T follicular helper cell (primary cell): ENCODE results near the gene SYNJ2.
"Not testable (repeated sequence)": the region's sequence is repeated elsewhere in the genome, so short reads cannot be mapped to it uniquely, and the experiment has no call there.

Source experiments
- DNase-seq: peaks from one replicate; pipeline ENCODE4 v3.0.0-alpha.2; 2020; ENCODE audit warnings: low read depth

Gene SYNJ2

DNA sequence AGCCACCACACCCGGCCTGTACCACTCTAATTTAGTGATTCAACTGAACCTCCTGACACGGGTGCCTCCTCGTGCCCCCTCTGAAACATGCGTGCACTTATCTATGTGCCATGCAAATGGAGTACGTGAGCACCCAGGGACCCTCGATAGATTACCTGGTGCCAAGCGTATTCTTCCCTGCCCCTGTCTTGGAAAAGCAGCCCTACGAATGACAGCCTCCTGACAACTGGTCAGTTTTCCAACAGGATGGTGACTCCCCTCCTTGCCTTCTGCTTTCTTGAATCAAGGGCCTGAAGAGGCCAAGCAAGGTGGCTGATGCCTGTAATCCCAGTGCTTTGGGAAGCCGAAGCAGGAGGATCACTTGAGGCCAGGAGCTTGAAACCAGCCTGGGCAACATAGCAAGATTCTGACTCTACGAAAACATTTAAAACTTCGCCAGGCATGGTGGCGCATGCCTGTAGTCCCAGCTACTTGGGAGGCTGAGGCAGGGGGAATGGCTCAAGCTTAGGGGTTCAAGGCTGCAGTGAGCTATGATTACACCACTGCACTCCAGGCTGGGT is 25.4 kb upstream of the SYNJ2 start:
- no peak for DNase-seq

DNA sequence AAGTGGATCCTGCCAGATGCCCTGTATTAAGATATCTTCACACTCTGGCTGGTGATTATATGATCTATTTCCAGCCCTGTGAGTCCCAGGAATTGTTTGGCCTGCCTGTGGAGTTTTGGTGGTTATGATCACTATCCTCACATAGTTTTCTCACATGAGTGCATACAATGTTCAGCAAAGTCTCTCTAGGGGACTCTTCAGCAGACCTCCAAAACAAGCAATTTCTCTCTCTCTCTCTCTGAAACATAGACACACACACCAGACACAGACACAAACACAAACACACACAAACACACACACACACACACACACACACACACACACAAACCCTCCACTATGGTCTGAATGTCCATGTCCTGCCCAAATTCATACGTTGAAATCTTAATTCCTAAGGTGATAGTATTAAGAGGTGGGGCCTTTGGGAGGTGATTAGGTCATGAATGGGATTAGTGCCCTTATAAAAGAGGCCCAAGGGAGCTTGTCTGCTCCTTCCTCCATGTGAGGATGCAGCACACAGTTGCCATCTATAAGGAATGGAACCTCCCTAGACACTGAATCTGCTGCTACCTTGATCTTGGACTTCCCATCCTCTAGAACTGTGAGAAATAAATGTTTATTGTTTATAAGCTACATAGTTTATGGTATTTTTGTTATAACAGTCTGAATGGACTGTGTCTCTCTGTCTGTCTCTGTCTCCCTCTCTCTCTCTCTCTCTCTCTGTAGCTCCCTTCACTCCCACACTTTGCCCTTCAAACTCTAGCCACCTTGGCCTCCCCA is 22.0 kb upstream of the SYNJ2 start:
- no peak for DNase-seq

DNA sequence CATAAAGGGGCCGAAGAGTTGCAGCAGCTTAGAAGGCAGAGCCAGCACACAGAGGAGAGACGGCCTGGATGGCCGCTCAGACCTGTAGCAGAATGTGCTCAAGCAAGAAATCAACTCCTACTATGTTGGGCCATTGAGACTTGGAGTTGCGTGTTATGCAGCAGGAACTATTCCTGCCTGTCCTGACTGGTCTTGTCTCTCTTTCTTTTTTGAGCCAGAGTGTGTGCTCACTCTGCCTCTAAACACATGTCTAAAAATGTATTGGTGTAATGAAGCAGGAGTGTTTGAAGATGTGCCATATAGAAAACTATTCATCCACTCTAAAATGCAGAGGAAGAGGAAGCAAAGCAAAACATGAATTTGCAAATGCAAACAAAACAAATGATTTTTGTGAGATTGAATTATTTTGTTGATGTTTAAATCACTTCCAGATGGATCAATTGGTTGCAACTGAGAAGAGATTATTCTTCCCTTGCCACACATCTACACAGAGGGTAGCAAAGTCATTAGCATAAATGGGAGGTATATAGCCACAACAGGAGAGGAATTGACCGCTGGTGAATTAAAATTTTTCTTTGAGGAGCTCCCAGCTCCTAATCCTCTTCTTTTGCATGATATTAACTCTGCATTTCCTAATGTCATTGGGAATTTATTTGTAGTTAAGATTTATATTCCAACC is 20.4 kb upstream of the SYNJ2 start:
- no peak for DNase-seq

DNA sequence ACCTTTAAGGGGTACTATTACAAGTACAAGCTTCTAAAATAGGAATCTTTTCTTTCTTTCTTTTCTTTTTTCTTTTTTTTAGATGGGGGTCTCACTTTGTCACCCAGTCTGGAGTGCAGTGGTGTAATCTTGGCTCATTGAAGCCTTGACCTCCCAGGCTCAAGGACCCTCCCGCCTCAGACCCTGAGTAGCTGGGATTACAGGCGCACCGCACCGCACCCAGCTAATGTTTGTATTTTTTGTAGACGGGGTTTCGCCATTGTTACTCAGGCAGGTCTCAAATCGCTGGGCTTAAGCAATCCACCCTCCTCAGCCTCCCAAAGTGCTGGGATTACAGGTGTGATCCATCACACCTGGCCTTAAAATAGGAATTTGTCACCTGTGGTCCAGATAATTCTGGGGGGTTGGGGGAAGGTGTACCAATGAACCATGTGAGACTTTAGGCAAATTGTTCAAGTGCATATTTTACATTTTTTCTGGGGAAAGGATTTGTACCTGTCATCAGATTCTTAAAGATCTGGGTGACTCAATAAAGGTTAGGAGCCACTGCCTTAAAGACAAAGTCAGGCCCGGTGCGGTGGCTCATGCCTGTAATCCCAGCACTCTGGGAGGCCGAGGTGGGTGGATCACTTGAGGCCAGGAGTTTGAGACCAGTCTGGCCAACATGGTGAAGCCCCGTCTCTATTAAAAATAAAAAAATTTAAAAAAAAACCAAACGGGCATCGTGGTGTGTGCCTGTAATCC is 19.7 kb upstream of the SYNJ2 start:
- no peak for DNase-seq

DNA sequence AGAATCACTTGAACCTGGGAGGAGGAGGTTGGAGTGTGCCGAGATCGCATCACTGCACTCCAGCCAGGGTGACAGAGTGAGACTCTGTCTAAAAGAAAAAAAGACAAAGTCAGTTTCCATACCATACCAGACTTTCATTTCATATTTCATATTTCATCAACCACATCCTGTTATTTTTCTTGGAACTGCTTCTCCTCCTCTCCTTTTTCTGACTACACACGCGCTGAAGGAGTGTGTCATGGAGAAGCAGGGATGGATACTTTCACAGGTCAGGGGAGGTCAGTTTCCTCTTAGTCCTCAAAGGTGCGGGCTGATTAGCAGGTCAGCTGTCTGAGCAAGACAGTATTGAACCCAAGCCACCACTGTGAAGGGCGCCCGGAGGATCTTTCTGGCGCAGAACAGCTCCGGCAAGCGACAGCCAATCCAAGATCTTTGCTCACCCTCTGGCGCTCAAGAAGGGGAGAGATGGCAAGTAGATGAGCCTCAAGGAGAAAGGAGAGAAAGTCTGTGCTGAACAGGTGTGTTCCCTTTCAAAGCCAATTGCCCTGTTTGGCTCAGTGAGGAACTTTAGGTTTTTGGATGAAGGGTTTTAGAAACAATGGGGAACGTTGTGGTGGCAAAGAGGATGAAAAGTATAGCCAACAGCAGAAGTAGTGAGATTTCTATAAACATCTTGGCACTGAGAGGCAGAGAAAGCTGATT is 18.9 kb upstream of the SYNJ2 start:
- DNase-seq: no peak

DNA sequence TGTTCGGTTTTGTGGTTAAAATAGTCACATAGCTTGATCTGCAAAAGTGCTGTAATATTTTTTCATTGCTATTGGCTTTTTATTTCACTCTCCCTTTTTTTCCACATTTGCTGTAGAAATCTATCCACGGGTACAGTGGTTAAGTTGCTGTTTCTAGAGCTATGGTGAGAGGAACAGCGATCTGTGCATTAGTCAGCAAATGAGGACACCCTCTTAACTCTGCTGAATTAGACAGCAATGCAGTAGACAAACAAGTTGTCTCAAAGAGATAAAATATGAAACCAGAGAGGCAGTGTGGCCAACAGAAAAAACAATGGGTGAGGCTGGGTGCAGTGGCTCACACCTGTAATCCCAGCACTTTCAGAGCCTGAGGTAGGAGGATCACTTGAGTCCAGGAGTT is 17.6 kb upstream of the SYNJ2 start:
- DNase-seq: no peak

DNA sequence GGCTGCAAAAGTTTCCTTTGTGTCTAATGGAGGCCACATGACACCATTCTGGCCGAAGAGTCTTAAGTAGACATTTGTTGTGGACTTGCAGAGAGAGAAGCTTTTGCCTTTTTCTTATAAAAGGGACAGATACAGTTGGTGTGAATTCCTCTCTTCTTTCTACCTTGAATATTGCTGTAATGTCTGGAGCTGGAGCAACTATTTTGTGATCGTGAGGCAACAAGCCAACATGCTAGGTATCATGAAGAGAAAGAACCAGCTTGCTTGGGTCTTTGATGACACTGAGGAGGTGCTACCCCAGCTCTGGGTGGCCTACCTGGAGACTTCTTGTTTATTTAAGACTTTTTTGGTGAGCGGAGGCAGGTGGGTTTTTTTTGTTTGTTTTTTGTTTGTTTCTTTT is 16.3 kb upstream of the SYNJ2 start:
- no peak for DNase-seq

DNA sequence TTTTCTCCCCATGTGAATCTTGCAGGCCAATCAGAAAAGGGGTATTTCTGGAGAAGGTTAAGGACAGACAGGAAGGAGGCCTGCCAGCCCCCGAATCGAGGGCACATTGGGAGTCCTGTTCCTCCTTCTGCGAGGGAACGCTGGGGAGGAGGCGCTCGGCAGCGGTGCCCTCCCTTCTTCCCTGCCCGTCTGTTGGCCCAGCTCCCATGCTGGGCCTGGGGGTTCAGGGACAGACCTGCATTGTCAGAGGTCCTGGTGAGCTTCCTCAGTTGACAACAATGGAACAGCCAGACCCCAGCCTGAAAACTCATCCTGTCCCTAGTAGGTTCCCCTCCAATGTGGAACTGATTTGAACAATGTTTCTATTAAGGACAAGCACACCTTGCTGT is 15.1 kb upstream of the SYNJ2 start:
- no peak for DNase-seq

DNA sequence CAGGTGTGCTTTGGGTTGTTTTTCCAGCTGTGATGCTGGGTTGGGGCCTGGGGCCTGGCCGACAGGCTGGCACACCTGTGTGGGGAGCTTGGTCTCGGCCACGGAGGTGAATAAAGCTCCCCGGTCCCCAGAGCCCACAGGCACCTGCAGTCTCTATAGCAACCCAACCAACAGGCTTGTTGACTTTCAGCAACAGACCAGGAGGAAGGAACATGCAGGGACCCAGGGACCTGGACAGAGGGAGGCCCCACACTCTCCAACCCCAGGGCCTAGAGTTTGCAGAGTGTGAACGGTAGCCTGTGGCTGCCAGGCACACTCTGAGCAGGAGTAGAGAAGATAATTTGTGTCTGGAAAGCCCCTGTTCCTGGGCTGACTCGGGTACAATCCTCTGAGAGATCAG is 14.6 kb upstream of the SYNJ2 start:
- no peak for DNase-seq

DNA sequence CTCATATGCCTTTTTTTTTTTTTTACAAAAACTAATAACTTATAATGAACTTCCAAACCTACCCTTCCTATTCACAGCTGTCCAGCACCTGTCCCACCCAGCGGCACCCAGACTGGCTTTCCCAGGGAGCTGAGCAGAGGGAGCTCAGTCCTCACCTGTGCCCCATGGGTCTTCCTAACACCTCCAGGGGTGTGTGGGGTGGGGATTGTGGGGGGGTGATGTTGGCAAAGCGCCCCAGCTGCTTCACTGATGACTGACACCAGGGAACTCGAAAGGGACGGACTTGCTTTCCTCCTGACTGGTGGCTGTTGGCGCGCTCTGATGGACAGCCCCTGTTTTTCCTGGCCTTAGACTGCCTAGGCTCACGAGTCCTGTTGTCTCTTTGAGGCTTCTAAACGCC is 14.2 kb upstream of the SYNJ2 start:
- no peak for DNase-seq

DNA sequence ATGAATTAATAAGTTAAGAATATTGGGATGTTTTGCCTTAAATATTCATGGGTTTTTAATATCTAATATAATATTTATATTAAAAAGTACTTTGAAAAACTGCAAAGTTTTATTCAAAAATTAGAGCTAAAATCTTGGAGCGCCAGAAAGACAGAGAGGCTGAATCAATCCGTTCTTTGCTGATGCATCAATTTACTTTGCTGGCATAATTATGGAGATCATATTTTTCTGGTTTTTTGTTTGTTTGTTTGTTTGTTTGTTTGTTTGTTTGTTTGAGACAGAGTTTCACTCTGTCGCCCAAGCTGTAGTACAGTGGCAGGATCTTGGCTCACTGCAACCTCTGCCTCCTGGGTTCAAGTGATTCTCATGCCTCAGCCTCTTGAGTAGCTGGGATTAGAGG is 9.5 kb upstream of the SYNJ2 start:
- DNase-seq: not testable (repeated sequence)

DNA sequence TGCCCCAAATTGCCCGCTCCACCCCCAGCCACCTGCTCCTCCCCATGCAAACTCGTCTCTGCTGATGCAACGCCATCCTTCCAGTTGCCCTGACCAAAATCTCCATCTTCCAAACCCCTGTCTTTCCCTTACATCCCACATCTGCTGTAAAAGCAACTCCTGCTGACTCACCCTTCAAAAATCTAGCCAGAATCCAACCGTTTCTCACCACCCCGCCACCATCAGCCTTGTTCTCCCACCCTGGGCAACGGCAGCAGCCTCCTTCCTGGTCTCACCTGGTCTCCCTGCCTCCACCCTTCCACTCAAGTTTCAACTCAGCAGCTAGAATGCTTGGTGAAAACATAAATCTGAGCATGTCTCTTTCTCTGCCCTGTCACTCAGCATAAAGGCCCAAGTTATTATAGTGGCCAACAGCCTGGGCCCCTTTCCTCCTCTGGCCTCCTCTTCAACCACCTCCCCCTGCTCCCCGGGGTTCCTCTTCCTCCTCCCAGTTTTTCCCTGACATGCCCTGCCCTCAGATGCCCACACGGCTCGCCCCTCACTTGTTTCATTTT is 7.2 kb upstream of the SYNJ2 start:
- no peak for DNase-seq

DNA sequence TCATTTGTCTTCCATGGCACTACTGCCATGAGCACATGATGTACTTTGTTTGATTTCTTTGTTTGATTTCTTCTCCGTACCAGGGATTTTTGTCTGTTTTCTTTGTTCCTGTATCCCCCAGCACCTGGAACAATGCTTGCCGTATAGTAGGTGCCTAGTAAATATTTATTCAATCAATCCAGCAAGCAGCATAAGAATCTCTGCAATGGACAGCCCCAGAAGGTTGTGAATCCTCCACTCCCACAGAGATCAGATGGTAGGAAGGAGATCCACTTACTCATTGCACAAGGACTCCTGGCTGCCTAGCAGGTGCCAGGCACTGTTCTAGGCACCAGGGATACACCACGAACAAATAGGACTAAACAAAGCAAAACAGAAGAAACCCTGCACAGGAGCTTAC is 6.7 kb upstream of the SYNJ2 start:
- no peak for DNase-seq

DNA sequence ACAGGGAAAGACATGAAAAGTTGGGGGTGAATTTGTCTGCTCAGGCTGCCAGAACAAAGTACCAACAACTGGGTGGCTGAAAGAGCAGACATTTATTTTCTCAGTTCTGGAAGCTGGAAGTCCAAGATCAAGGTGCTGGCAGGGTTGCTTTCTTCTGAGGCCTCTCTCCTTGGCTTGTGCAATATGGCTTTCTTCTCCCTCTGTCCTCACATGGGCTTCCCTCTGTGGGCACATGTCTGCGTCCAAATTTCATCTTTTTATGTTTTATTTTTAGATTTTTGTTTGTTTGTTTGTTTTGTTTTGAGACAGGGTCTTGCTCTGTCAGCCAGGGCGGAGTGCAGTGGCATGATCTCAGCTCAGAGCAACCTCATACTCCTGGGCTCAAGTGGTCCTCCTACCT is 6.2 kb upstream of the SYNJ2 start:
- DNase-seq: no peak

DNA sequence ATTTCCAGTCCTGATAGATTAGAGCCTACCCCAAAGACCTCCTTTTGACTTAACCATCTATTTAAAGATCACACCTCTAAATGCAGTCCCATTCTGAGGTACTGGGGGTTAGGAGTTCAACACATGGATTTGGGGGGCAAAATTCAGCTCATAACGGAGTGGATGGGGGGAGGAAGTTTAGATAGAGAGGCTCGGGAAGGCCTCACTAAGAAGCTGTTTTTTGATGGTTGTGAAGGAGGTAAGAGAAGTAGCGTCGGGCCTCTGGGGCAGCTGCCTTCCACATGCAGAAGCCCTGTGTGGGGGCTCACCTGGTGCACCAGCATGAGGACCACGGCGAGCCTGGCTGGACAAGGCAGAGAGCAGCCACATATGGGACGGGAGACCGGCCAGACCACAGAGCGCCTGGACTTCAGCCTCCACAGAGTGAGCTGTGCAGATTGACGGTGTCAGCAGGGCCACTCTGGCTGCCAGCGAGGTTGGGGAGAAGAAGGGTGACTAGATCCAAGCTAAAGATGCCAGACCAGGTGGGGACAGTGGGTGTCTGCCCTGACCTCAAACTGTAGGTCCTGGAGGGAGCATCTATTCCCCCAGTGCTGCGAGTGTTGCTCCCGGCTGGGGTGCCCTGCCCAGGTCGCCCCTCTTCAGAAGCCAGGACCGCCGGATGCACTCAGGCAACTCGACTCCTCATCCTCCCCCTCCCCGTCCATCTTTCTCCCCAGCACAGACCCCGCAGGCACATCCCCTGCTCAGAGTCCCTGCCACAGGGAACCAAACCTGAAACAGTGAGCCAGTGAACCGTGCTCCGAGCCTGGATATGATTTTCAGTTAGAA is 5.1 kb upstream of the SYNJ2 start:
- DNase-seq: no peak

DNA sequence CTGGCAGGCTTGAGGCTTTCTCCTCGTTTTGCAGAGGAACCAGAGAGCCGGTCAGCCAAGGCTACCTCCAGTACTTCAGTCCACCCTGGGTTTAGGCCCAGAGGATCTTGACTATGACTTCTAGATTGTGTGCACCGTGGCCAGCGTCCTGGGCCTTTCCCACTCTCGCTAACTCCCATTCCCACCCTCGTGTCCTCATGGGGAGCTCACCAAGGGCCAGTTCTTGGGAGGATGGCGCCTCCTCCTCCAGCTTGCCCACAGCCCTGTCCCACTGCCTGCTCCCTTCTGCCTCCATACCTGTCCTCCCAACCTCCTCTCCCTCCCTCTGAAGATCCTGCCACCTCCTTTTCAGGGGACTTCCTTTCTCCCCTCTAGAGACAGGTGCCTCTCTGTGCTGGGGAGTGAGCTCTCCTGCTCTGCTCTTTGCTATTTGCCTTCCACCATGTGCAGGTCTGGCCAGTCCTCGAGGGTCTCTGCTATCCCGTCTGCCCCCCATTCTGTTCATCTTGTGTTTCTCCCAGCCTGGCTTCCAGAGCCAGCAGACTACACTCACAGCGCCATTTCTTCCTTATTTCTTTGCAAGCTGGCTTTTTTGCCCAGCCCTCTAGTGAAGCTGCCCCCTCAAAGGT is 4.4 kb upstream of the SYNJ2 start:
- DNase-seq: no peak

DNA sequence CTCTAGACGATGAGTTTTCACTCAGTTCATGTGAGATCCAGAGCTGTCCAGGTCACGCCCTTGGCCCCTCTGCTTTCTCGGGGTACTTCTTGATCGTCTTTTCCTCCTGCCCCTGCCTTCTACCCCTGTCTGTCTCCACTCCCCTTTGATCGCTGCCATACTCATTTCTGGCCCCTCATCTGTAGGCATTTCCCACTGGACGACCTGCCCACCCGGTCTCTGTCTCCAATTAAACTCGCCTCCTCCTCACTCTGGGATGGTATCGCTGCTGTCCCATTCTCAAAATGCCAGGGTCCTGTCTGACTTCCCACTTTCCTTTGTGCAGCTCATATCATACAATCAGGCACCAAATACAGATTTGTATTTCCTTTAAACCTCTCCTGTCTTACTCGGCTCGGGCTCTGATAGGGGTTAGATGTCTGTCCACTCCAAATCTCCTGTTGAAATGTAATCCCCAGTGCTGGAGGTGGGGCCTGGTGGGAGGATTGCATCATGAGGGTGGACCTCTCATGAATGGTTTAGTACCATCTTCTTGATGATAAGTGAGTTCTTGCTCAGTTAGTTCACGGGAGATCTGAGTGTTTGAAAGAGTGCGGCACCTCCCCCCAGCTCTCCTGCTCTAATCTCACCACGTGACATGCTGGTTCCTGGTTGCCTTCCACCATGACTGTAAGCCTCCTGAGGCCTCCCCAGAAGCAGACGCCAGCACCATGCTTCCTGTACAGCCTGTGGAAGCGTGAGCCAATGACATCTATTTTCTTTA is 3.5 kb upstream of the SYNJ2 start:
- DNase-seq: no peak

DNA sequence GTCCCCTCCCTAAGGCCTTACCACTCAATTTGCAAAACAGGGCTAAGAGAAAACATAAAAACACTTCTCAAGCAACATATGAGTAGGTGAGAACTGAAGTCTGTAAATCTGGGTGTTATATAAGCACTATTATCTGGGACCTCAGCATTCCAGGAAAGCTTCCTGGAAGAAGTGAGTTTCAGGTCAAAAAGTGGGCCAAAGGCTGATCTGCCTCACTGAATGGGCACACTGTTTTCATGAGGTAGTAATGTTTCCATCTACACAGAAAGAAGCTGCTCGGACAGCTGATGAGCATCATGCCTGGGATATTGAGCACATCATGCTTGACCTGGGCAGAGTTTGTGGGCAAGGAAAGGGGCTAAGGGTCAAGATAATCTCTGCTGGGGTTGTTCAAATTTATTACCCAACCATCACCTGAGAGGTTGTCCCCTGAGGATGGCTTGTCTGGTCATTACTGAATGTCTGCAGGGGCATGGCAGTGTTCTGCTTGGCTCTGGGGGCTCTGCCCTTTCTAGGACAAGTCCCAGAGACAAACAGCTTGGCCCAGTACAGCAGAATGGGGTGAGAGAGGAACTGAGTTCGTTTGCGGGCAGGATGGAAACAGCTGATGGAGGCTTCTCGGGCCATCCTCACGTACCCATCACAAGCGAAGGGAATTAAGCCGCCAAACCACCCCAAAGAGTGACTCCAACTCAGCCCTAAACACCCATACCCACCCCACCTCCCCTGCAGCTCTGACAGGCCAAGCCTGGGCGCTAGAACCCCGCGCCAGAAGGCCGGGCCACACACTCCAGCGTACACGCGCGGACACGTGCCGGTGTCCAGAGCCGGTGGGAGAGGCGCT is 1.2 kb upstream of the SYNJ2 start:
- DNase-seq: no peak

DNA sequence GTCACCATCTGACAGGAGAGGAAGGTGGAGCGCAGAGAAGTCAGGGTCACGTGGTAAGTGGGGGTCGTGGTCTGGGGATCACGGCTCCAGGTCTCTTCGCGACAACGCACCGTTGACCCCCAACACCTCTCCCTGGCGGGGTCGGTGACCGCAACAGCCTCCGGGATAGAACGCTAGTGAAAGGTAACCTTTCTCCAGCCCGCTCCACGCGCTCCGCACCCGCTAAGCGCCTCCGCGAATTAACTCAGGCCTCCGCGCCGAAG is 600 bp upstream of the SYNJ2 start:
- no peak for DNase-seq
